CD4-positive, CD25-positive, alpha-beta regulatory T cell (primary cell): Measurements from ENCODE around the gene MRPS15. TPM values are rescaled to one million over a fixed set of nuclear protein-coding genes. Genes with fewer than 3 reads are reported as not detected.

ENCODE experiments used
- ATAC-seq, 2 donors: fragments of 150-1000 bp; cut with Tn5 transposase; one replicate each; pipeline ENCODE4 v1.10.0; 2021; ENCODE audit warnings: low read depth in 2 of 2, moderate number of reproducible peaks in 2 of 2, moderate library complexity in 1 of 2
- DNase-seq, 3 donors: peaks; one replicate each; pipeline versions ENCODE4 v3.0.0 to v3.0.0-alpha.2; 2012 to 2022; ENCODE audit warnings: mixed read lengths in 1 of 3
- H3K27ac ChIP-seq: one replicate; pipeline ENCODE4 v1.7.0; 2013; ENCODE audit warnings: mild to moderate bottlenecking, low read length; ENCODE audit not compliant: insufficient read depth, poor library complexity, severe bottlenecking
- H3K27me3 ChIP-seq: one replicate; pipeline ENCODE4 v1.7.0; 2013; ENCODE audit warnings: low read length; ENCODE audit not compliant: control insufficient read depth, insufficient read depth
- H3K36me3 ChIP-seq: one replicate; pipeline ENCODE4 v1.7.0; 2013; ENCODE audit warnings: mild to moderate bottlenecking, low read length, moderate library complexity; ENCODE audit not compliant: control insufficient read depth, insufficient read depth
- H3K4me1 ChIP-seq: 2 replicates; pipeline ENCODE4 v1.7.0; 2013; ENCODE audit warnings: mild to moderate bottlenecking, low read length; ENCODE audit not compliant: insufficient read depth, control insufficient read depth, poor library complexity, severe bottlenecking
- H3K4me3 ChIP-seq: one replicate; pipeline ENCODE4 v1.7.0; 2013; ENCODE audit warnings: low read depth, mild to moderate bottlenecking, low read length, moderate library complexity
- H3K9me3 ChIP-seq, 2 experiments: 1 replicate in 1 of 2; 2 replicates in 1 of 2; pipeline ENCODE4 v1.7.0; 2013; ENCODE audit warnings: low read length in 2 of 2, mild to moderate bottlenecking in 1 of 2, moderate library complexity in 1 of 2; ENCODE audit not compliant: control insufficient read depth in 2 of 2
- H3K27ac Mint-ChIP-seq, 3 donors: one replicate each; pipeline ENCODE4 v1.8.0; 2020 to 2022; ENCODE audit warnings: mild to moderate bottlenecking in 3 of 3, mixed read lengths in 3 of 3, moderate library complexity in 2 of 3
- H3K27me3 Mint-ChIP-seq: one replicate; pipeline ENCODE4 v1.8.0; 2022; ENCODE audit warnings: mild to moderate bottlenecking, mixed read lengths
- H3K36me3 Mint-ChIP-seq: one replicate; pipeline ENCODE4 v1.8.0; 2020; ENCODE audit warnings: mixed read lengths
- H3K4me1 Mint-ChIP-seq, 4 donors: one replicate each; pipeline ENCODE4 v1.8.0; 2020 to 2022; ENCODE audit warnings: mixed read lengths in 4 of 4, mild to moderate bottlenecking in 1 of 4
- H3K4me3 Mint-ChIP-seq, 4 donors: one replicate each; pipeline ENCODE4 v1.8.0; 2020 to 2022; ENCODE audit warnings: mild to moderate bottlenecking in 4 of 4, mixed read lengths in 4 of 4, moderate library complexity in 3 of 4
- H3K9me3 Mint-ChIP-seq, 7 donors: one replicate each; pipeline ENCODE4 v1.8.0; 2020 to 2022; ENCODE audit warnings: mixed read lengths in 7 of 7, mild to moderate bottlenecking in 3 of 7, moderate library complexity in 2 of 7
- polyA plus RNA-seq, 4 donors: library from polyadenylated mRNA; unstranded; fragments of 300-500 nt; fragmentation: Illumina TruSeq; gene quantifications; one replicate each; pipeline ENCODE4 v1.2.3, GENCODE V29; 2021
- total RNA-seq: library from RNA; stranded (reverse); gene quantifications from one replicate; pipeline ENCODE4 v1.2.3, GENCODE V29; 2022

Gene MRPS15
- total and polyA plus RNA-seq, 5 donors from 2014 or later, result 36.7 to 97.2 (median 69.2) TPM

GRCh38 chr1:36446271-36446670 lies 17.9 kb downstream of the MRPS15 start:
- Histone ChIP-seq H3K27ac (no peak overlapping the region), H3K27me3 (no peaks in the 10 kb centered on the region), H3K36me3 (no peaks in the 10 kb centered on the region), H3K4me3 (no peak overlapping the region), H3K4me1 (peaks cover 12% of the 10 kb centered on the region), H3K9me3 (no peaks in the 10 kb centered on the region)
- Mint-ChIP-seq H3K36me3 (no peaks in the 10 kb centered on the region), H3K4me1 (peaks cover 2 to 15% (median 8%) of the 10 kb centered on the region in 4 donors), H3K27ac (no peak overlapping the region), H3K4me3 (no peak overlapping the region), H3K27me3 (peaks cover 4% of the 10 kb centered on the region), H3K9me3 (no peaks in the 10 kb centered on the region)
- no peak for ATAC-seq
- DNase-seq, result peak in 1 of 3 donors; percentile 37

- H3K4me3 Mint-ChIP-seq, result no peak overlapping the region
- Histone ChIP-seq H3K4me1 (no peaks in the 10 kb centered on the region), H3K27me3 (no peaks in the 10 kb centered on the region), H3K27ac (no peak overlapping the region), H3K36me3 (no peaks in the 10 kb centered on the region), H3K4me3 (no peak overlapping the region), H3K9me3 (no peaks in the 10 kb centered on the region)
- no peaks in the 10 kb centered on the region for H3K36me3 Mint-ChIP-seq
- no peak overlapping the region for H3K27ac Mint-ChIP-seq
- no peaks in the 10 kb centered on the region for H3K9me3 Mint-ChIP-seq
- DNase-seq (no peak), ATAC-seq (no peak)
- H3K4me1 Mint-ChIP-seq, result peaks cover 0 to 4% (median 1%) of the 10 kb centered on the region in 4 donors
- H3K27me3 Mint-ChIP-seq, result no peaks in the 10 kb centered on the region
These were observed 20.9 kb downstream of the MRPS15 start for GRCh38 chr1:36443297-36443696.

GRCh38 chr1:36442337-36442736 lies 21.8 kb downstream of the MRPS15 start:
- Histone ChIP-seq H3K4me1 (no peaks in the 10 kb centered on the region), H3K27ac (no peak overlapping the region), H3K27me3 (no peaks in the 10 kb centered on the region), H3K9me3 (no peaks in the 10 kb centered on the region), H3K4me3 (no peak overlapping the region), H3K36me3 (no peaks in the 10 kb centered on the region)
- no peak for DNase-seq
- Mint-ChIP-seq H3K4me3 (no peak overlapping the region), H3K27ac (no peak overlapping the region), H3K4me1 (peaks cover 0 to 2% (median 0%) of the 10 kb centered on the region in 4 donors), H3K36me3 (no peaks in the 10 kb centered on the region), H3K27me3 (no peaks in the 10 kb centered on the region), H3K9me3 (no peaks in the 10 kb centered on the region)
- ATAC-seq, result no peak

GRCh38 chr1:36440646-36441045 lies 23.5 kb downstream of the MRPS15 start:
- ATAC-seq, result no peak
- H3K27me3 Mint-ChIP-seq, result no peaks in the 10 kb centered on the region
- H3K4me3 ChIP-seq, result no peak overlapping the region
- no peak overlapping the region for H3K27ac ChIP-seq
- no peaks in the 10 kb centered on the region for H3K36me3 ChIP-seq
- peak overlapping the region in 1 of 3 donors; percentile 54 for H3K27ac Mint-ChIP-seq
- H3K36me3 Mint-ChIP-seq, result no peaks in the 10 kb centered on the region
- H3K9me3 ChIP-seq, result no peaks in the 10 kb centered on the region
- no peaks in the 10 kb centered on the region for H3K27me3 ChIP-seq
- no peaks in the 10 kb centered on the region for H3K9me3 Mint-ChIP-seq
- no peak for DNase-seq
- no peaks in the 10 kb centered on the region for H3K4me1 ChIP-seq
- H3K4me3 Mint-ChIP-seq, result no peak overlapping the region
- H3K4me1 Mint-ChIP-seq, result peaks cover 0 to 2% (median 0%) of the 10 kb centered on the region in 4 donors

GRCh38 chr1:36440044-36440443 lies 24.1 kb downstream of the MRPS15 start:
- Histone ChIP-seq H3K27me3 (no peaks in the 10 kb centered on the region), H3K4me1 (no peaks in the 10 kb centered on the region), H3K27ac (no peak overlapping the region), H3K36me3 (no peaks in the 10 kb centered on the region), H3K9me3 (no peaks in the 10 kb centered on the region), H3K4me3 (no peak overlapping the region)
- Mint-ChIP-seq H3K27me3 (no peaks in the 10 kb centered on the region), H3K27ac (no peak overlapping the region), H3K4me3 (no peak overlapping the region), H3K9me3 (no peaks in the 10 kb centered on the region), H3K36me3 (no peaks in the 10 kb centered on the region), H3K4me1 (peaks cover 0 to 2% (median 0%) of the 10 kb centered on the region in 4 donors)
- DNase-seq, result no peak
- no peak for ATAC-seq

- no peaks in the 10 kb centered on the region for H3K27me3 Mint-ChIP-seq
- Histone ChIP-seq H3K9me3 (no peaks in the 10 kb centered on the region), H3K27me3 (no peaks in the 10 kb centered on the region), H3K4me1 (no peaks in the 10 kb centered on the region), H3K27ac (no peak overlapping the region), H3K4me3 (no peak overlapping the region), H3K36me3 (no peaks in the 10 kb centered on the region)
- H3K27ac Mint-ChIP-seq, result no peak overlapping the region
- H3K36me3 Mint-ChIP-seq, result no peaks in the 10 kb centered on the region
- no peaks in the 10 kb centered on the region for H3K9me3 Mint-ChIP-seq
- ATAC-seq (no peak), DNase-seq (no peak)
- H3K4me1 Mint-ChIP-seq, result peaks cover 0 to 2% (median 0%) of the 10 kb centered on the region in 4 donors
- no peak overlapping the region for H3K4me3 Mint-ChIP-seq
These were observed 25.5 kb downstream of the MRPS15 start for GRCh38 chr1:36438715-36439114.

GRCh38 chr1:36436821-36437220 lies 27.4 kb downstream of the MRPS15 start:
- ATAC-seq, result no peak

GRCh38 chr1:36433102-36433501 lies 31.1 kb downstream of the MRPS15 start:
- H3K27ac Mint-ChIP-seq, result peak overlapping the region in 1 of 3 donors; percentile 54
- H3K9me3 Mint-ChIP-seq, result no peaks in the 10 kb centered on the region
- DNase-seq, result no peak

More at GRCh38 chr1:36436821-36437220, 27.4 kb downstream of the MRPS15 start:
- H3K4me3 ChIP-seq, result no peak overlapping the region
- H3K36me3 Mint-ChIP-seq, result no peaks in the 10 kb centered on the region
- no peaks in the 10 kb centered on the region for H3K9me3 Mint-ChIP-seq
- no peaks in the 10 kb centered on the region for H3K4me1 ChIP-seq
- no peaks in the 10 kb centered on the region for H3K9me3 ChIP-seq
- H3K4me1 Mint-ChIP-seq, result peaks cover 0 to 2% (median 0%) of the 10 kb centered on the region in 4 donors
- H3K4me3 Mint-ChIP-seq, result no peak overlapping the region
- no peak for DNase-seq
- H3K27ac Mint-ChIP-seq, result no peak overlapping the region
- no peaks in the 10 kb centered on the region for H3K27me3 Mint-ChIP-seq
- no peaks in the 10 kb centered on the region for H3K36me3 ChIP-seq
- no peaks in the 10 kb centered on the region for H3K27me3 ChIP-seq
- no peak overlapping the region for H3K27ac ChIP-seq

More at GRCh38 chr1:36433102-36433501, 31.1 kb downstream of the MRPS15 start:
- ATAC-seq, result no peak
- Mint-ChIP-seq H3K4me1 (no peaks in the 10 kb centered on the region), H3K27me3 (peaks cover 5% of the 10 kb centered on the region), H3K4me3 (no peak overlapping the region), H3K36me3 (no peaks in the 10 kb centered on the region)
- no peaks in the 10 kb centered on the region for H3K4me1 ChIP-seq
- no peaks in the 10 kb centered on the region for H3K36me3 ChIP-seq
- H3K27me3 ChIP-seq, result no peaks in the 10 kb centered on the region
- no peaks in the 10 kb centered on the region for H3K9me3 ChIP-seq
- no peak overlapping the region for H3K27ac ChIP-seq
- no peak overlapping the region for H3K4me3 ChIP-seq
